ENCODE measurements around the gene SST. TPM values are rescaled to one million over a fixed set of nuclear protein-coding genes. Genes with fewer than 3 reads are reported as not detected.

SST gene
- total RNA-seq, 4 donors from 2014 or later, result not detected

DNA sequence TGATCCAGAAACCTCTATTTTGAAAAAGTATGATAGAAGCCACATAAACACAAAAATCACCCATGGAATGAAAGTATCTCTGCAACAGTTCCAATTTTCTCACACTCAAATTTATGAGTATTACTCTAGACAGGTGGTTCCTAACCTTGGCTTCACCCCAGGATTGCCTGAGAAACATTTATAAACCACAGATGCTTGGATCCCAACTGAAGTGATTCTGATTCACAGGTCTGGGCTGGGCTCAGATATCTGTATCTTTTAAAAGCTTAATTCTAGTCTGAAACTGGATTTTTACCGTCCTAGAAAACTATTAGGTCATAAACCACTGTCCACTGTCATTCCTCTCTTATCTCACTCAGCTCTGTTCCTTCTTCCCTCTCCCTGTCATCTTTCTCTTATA is 7.4 kb upstream of the SST start:
- TF ChIP-seq, protein P1, sequence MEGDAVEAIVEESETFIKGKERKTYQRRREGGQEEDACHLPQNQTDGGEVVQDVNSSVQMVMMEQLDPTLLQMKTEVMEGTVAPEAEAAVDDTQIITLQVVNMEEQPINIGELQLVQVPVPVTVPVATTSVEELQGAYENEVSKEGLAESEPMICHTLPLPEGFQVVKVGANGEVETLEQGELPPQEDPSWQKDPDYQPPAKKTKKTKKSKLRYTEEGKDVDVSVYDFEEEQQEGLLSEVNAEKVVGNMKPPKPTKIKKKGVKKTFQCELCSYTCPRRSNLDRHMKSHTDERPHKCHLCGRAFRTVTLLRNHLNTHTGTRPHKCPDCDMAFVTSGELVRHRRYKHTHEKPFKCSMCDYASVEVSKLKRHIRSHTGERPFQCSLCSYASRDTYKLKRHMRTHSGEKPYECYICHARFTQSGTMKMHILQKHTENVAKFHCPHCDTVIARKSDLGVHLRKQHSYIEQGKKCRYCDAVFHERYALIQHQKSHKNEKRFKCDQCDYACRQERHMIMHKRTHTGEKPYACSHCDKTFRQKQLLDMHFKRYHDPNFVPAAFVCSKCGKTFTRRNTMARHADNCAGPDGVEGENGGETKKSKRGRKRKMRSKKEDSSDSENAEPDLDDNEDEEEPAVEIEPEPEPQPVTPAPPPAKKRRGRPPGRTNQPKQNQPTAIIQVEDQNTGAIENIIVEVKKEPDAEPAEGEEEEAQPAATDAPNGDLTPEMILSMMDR (IDR thresholded peaks at IDR 0.05), result no peak
- ATAC-seq (ENCODE audit: low FRiP score) (no peak), DNase-seq (ENCODE audit: low spot score) (no peak)

DNA sequence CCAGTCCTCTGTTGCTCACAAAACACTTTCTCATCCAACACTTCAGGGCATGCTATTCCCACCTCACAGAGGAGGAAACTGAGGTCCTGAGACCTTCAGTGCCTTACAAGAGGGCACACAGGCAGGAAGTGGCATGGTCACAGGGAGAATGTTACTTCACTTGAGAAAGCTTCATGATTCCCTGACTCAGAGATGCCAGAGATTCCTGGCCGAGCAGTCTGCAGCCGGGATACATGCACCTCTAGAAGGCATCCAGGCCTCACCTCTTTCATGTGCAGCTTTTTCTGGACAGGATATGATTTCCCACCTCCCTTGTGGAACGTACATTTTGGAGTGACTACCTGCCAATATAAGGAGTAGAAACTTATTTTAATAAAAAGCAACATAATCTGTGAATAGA is 2.8 kb upstream of the SST start:
- DNase-seq (ENCODE audit: low spot score) (no peak), ATAC-seq (ENCODE audit: low FRiP score) (no peak)
- TF ChIP-seq, protein P1 (IDR thresholded peaks at IDR 0.05), result no peak

DNA sequence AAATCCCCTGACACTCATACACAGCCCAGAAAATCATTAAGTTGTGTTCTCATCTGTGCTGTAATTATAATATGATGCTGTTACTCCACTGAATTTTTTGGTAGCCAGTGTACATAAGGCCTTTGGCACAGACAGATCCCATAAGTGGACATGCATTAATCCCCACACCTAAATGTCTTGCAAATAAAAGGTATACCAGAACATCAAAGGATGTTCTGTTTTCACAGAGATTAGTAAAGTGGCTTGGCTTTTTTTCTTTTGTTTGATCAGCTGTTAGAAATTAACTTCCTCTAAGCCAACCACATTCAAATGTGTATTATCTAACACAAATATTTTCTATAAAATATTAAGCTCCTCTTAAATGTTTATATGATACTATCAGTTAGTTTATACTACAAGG is 2.7 kb downstream of the SST start:
- TF ChIP-seq, protein P1 (IDR thresholded peaks at IDR 0.05), result no peak
- no peak for ATAC-seq (ENCODE audit: low FRiP score)
- no peak for DNase-seq (ENCODE audit: low spot score)

GRCh38 chr3:187665764-187666402 is 4.3 kb downstream of the SST start:
- ATAC-seq (ENCODE audit: low FRiP score) (no peak), DNase-seq (ENCODE audit: low spot score) (no peak)
- TF ChIP-seq, protein P1 (IDR thresholded peaks at IDR 0.05), result no peak

GRCh38 chr3:187665010-187665409 is 5.2 kb downstream of the SST start:
- TF ChIP-seq, protein P1 (IDR thresholded peaks at IDR 0.05), result no peak
- DNase-seq (ENCODE audit: low spot score) (no peak), ATAC-seq (ENCODE audit: low FRiP score) (no peak)

GRCh38 chr3:187662848-187663409 is 7.3 kb downstream of the SST start:
- ATAC-seq (ENCODE audit: low FRiP score), result no peak
- DNase-seq (ENCODE audit: low spot score), result no peak
- TF ChIP-seq, protein P1 (IDR thresholded peaks at IDR 0.05), result no peak

- TF ChIP-seq, protein P1 (IDR thresholded peaks at IDR 0.05), result no peak
- no peak for ATAC-seq (ENCODE audit: low FRiP score)
- no peak for DNase-seq (ENCODE audit: low spot score)
Observed at GRCh38 chr3:187661267-187661666, 8.9 kb downstream of the SST start.

All from omental fat pad (tissue), 4 donors.